Thoracic aorta (tissue), 2 donors: Measurements from ENCODE around the gene TNFAIP8. TPM values are rescaled to one million over a fixed set of nuclear protein-coding genes. Genes with fewer than 3 reads are reported as not detected.
A peak's percentile ranks its signal among the peaks of the same experiment; 100 is the strongest.

ENCODE experiments used
- ATAC-seq: fragments of 150-250 bp; one replicate; pipeline ENCODE4 v1.8.0; 2017; ENCODE audit warnings: low read depth; ENCODE audit not compliant: insufficient number of reproducible peaks, low FRiP score
- DNase-seq: peaks from one replicate; pipeline ENCODE4 v3.0.0-alpha.2; 2020; ENCODE audit warnings: low spot score
- H3K27ac ChIP-seq, 2 donors: fragments of 200-600 bp; sonication (generic); 1 replicate in 1 of 2; 2 replicates in 1 of 2; pipeline ENCODE4 v1.5.1; 2016; ENCODE audit warnings: mild to moderate bottlenecking in 2 of 2, moderate library complexity in 2 of 2
- H3K27me3 ChIP-seq: fragments of 200-600 bp; sonication (generic); replicated peaks from 2 replicates; pipeline ENCODE4 v1.6.0; 2016; ENCODE audit warnings: mild to moderate bottlenecking; ENCODE audit not compliant: insufficient read depth
- H3K36me3 ChIP-seq: fragments of 200-600 bp; sonication (generic); one replicate; pipeline ENCODE4 v1.5.1; 2016
- H3K4me1 ChIP-seq, 2 donors: fragments of 200-600 bp; sonication (generic); 1 replicate in 1 of 2; 2 replicates in 1 of 2; pipeline versions ENCODE4 v1.5.1 to v1.6.0; 2016; ENCODE audit warnings: low read depth in 2 of 2, mild to moderate bottlenecking in 1 of 2; ENCODE audit not compliant: control insufficient read depth in 1 of 2
- H3K4me3 ChIP-seq: fragments of 200-600 bp; sonication (generic); 2 replicates; pipeline ENCODE4 v1.5.1; 2016; ENCODE audit warnings: mild to moderate bottlenecking
- H3K9me3 ChIP-seq: fragments of 200-600 bp; sonication (generic); 2 replicates; pipeline ENCODE4 v1.5.1; 2016
- CTCF ChIP-seq: fragments of 200-600 bp; sonication (generic); IDR thresholded peaks from one replicate; pipeline ENCODE4 v1.5.1; 2019; ENCODE audit warnings: antibody characterized with exemption
- total RNA-seq, 2 donors: library from RNA; depleted of rRNA; stranded (reverse); fragments of >200 nt; gene quantifications; one replicate each; pipeline versions ENCODE4 v1.1.0 to v1.2.3, GENCODE V29; 2016

TNFAIP8 gene
- total RNA-seq, 2 donors from 2014 or later = 16.8 to 34.1 TPM

- Histone ChIP-seq H3K27ac (no peak overlapping the region), H3K36me3 (no peaks in the 10 kb centered on the region), H3K9me3 (no peaks in the 10 kb centered on the region), H3K27me3 (no peaks in the 10 kb centered on the region), H3K4me1 (peaks cover 0 to 4% of the 10 kb centered on the region in 2 donors), H3K4me3 (no peak overlapping the region)
- DNase-seq (no peak), ATAC-seq (no peak)
- TF ChIP-seq CTCF = no peak
Measured at GRCh38 chr5:119347574-119347973, 8.2 kb upstream of the TNFAIP8 start.

GRCh38 chr5:119347991-119348390, 7.8 kb upstream of the TNFAIP8 start:
- DNase-seq = no peak
- no peak overlapping the region for H3K27ac ChIP-seq
- H3K27me3 ChIP-seq = no peaks in the 10 kb centered on the region
- H3K36me3 ChIP-seq = no peaks in the 10 kb centered on the region
- H3K9me3 ChIP-seq = no peaks in the 10 kb centered on the region
- peaks cover 0 to 1% of the 10 kb centered on the region in 2 donors for H3K4me1 ChIP-seq
- no peak for TF ChIP-seq CTCF
- no peak overlapping the region for H3K4me3 ChIP-seq
- ATAC-seq = no peak

GRCh38 chr5:119353213-119353612, 2.6 kb upstream of the TNFAIP8 start:
- Histone ChIP-seq H3K4me3 (no peak overlapping the region), H3K36me3 (no peaks in the 10 kb centered on the region), H3K27me3 (no peaks in the 10 kb centered on the region), H3K4me1 (peaks cover 7 to 21% of the 10 kb centered on the region in 2 donors), H3K9me3 (no peaks in the 10 kb centered on the region), H3K27ac (no peak overlapping the region)
- DNase-seq = no peak
- no peak for TF ChIP-seq CTCF
- no peak for ATAC-seq

- H3K27me3 ChIP-seq = no peaks in the 10 kb centered on the region
- no peaks in the 10 kb centered on the region for H3K36me3 ChIP-seq
- no peak overlapping the region for H3K4me3 ChIP-seq
- no peaks in the 10 kb centered on the region for H3K9me3 ChIP-seq
- no peak for TF ChIP-seq CTCF
- no peak for DNase-seq
- ATAC-seq = no peak
- H3K27ac ChIP-seq = no peak overlapping the region
- H3K4me1 ChIP-seq = peaks cover 7 to 21% of the 10 kb centered on the region in 2 donors
Measured at GRCh38 chr5:119353686-119354366, 2.0 kb upstream of the TNFAIP8 start.

GRCh38 chr5:119354537-119355243, 1.1 kb upstream of the TNFAIP8 start:
- no peaks in the 10 kb centered on the region for H3K36me3 ChIP-seq
- peak overlapping the region; percentile 95 for H3K4me3 ChIP-seq
- ATAC-seq = no peak
- TF ChIP-seq CTCF = no peak
- H3K4me1 ChIP-seq = peaks cover 7 to 21% of the 10 kb centered on the region in 2 donors
- DNase-seq = no peak
- no peaks in the 10 kb centered on the region for H3K27me3 ChIP-seq
- peak overlapping the region; percentile 68 to 71 for H3K27ac ChIP-seq
- H3K9me3 ChIP-seq = no peaks in the 10 kb centered on the region
